GM21825 (cell line): ENCODE measurements around the gene RTN4RL2.

Experiments used
- ATAC-seq: cut with Tn5 transposase; IDR thresholded peaks from one replicate; pipeline ENCODE4 v1.9.1; 2021; ENCODE audit warnings: mild to moderate bottlenecking, moderate library complexity; ENCODE audit not compliant: unreplicated experiment

Gene RTN4RL2

GRCh38 chr11:57461841-57462489 is 1.6 kb downstream of the RTN4RL2 start:
- ATAC-seq = no peak

GRCh38 chr11:57462597-57462996 is 2.3 kb downstream of the RTN4RL2 start:
- ATAC-seq = no peak

GRCh38 chr11:57463671-57464538 is 3.6 kb downstream of the RTN4RL2 start:
- ATAC-seq = no peak

DNA sequence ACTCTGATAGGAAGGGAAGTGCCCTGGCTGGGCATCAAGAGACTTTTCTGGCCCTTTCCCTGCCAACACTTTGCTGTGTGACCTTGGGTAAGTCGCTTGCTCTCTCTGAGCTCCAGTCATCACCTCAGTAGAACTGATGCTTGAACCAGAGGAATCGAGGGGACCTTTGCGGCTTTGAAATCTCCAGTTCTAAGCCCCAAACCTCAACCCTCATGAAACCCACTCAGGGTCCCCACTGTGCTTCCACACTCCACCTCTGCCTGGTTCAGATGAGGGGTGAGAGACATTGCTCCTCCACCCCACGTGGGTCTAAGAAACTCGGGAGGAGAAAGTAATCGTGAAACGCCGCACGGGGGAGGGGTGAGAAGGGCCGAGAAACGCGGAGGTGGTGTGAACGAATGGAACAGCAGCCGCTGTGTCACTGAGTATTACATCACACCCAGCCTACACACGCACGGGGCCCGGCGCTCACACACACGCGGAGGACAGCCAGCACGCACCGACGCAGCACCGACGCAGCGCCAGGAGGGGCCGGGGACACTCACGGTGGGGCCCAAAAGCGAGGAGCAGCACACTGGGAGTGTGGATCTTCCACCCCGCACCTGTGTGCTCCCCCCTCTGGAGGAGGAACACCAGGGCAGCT is 4.3 kb downstream of the RTN4RL2 start:
- ATAC-seq = no peak

- ATAC-seq = no peak
These were observed 6.4 kb downstream of the RTN4RL2 start for GRCh38 chr11:57466680-57467079.

DNA sequence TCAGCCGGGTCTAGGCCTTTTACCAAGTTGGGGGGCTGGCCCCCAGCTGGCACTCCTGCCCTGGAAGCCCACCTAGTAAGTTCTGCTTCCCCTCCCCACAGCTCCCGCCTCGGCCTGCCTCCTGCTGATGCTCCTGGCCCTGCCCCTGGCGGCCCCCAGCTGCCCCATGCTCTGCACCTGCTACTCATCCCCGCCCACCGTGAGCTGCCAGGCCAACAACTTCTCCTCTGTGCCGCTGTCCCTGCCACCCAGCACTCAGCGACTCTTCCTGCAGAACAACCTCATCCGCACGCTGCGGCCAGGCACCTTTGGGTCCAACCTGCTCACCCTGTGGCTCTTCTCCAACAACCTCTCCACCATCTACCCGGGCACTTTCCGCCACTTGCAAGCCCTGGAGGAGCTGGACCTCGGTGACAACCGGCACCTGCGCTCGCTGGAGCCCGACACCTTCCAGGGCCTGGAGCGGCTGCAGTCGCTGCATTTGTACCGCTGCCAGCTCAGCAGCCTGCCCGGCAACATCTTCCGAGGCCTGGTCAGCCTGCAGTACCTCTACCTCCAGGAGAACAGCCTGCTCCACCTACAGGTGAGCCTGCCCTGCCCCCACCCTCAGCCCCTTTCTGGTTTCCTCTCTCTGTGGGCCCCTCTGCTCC is 7.3 kb downstream of the RTN4RL2 start:
- no peak for ATAC-seq

- no peak for ATAC-seq
These were observed 7.9 kb downstream of the RTN4RL2 start for GRCh38 chr11:57468276-57468675.

GRCh38 chr11:57469268-57469667 is 8.9 kb downstream of the RTN4RL2 start:
- no peak for ATAC-seq

DNA sequence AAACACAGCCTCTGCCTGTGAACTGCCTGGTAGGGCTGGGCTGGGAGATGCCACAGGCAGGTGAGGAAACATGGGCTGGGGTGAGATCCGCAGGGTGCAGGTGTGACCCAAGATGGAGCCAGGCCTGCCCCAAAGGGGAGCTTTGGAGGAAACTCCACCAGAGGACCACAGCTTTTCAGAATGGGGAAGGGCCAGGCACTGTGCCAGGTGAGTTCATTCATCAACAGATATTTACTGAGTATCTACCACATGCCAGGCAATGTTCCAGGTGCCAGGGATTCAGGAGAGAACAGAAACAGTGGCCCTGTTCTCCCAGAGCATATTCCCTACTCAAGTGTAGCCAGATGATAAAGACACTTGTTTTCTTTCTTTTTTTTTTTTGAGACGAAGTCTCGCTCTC is 11.2 kb downstream of the RTN4RL2 start:
- no peak for ATAC-seq

DNA sequence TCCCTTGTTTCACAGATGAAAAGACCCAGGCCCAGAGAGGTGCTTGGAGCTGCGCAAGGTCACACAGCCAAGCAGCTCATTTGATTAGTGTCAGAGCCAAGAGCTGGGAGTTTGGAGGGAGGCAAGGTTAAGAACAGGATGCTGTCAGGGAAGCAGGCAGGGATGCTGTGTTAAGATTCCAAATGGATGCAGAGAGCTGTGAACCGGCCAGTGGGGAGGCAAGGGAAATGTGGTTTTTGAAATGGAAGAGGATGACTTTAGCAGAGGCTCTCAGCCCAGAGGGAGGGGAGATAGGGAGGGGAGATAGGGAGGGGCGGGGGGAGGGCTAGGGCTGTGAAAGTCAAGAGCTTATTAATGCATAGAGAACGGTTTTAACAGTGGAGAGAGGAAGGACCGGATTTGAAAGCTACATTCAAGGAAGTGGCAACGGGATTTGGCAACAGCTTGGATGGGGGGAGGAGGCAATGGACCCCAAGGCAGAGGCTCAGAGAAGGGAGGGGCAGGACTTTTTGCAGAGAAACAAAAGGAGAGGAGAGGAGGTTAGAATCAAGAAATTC is 13.0 kb downstream of the RTN4RL2 start:
- no peak for ATAC-seq

DNA sequence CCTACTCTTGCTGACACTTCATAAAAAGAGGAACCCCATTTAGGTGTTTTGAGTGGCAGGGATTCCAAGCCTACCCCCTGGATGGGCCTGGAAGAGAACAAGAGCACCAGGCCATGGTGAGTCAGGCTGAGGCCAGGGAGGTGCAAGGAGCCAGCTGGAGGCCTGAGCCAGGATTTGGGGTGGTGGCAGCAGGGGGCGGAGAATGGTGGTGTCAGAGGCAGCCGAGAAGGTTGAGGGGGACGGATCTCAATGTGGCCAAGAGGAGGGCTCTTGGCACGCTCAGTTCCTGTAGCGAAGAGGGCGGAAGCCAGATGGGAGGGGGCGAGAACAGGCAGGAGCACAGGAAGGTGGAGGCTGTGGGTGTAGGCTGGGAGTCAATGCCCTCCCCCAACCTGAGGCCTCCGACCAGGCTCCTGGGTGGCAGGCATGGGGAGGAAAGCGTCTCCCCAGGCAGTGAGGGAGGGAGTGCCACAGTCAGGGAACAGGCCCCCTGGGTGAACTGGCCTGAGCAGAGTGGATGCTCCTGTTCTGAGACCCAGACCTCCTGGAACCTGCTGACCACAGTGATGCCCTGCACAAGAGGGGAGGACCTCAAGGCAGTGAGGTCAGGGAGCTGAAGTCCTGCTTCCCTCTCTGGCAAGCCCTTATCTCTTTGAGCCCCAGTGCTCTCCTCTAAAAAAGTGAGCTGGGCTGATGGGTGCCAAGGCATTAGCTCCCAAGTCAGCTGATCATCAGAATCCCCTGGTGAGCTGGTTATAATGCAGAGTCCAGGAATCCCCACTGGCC is 13.9 kb downstream of the RTN4RL2 start:
- ATAC-seq = no peak

GRCh38 chr11:57474803-57475115 is 14.4 kb downstream of the RTN4RL2 start:
- no peak for ATAC-seq

GRCh38 chr11:57475191-57475590 is 14.9 kb downstream of the RTN4RL2 start:
- ATAC-seq = no peak

DNA sequence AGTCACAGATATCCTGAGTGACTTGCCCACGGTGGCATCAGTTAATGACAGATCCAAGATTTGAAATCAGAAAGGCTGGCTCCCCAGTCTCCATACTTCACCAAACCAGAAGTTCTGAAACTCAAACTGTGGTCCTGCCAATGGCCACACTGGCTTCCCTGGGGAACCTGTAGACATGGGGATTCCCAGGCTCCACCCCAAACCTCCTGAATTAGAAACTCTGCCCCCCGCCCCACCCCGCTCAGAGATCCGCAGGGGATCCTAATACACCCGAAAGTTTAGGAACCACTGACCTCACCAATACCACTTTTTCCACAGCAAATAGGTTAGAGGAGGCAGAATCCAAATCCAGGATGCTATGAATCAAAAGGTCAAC is 15.3 kb downstream of the RTN4RL2 start:
- ATAC-seq = no peak

- no peak for ATAC-seq
These were observed 15.9 kb downstream of the RTN4RL2 start for GRCh38 chr11:57476047-57476756.

DNA sequence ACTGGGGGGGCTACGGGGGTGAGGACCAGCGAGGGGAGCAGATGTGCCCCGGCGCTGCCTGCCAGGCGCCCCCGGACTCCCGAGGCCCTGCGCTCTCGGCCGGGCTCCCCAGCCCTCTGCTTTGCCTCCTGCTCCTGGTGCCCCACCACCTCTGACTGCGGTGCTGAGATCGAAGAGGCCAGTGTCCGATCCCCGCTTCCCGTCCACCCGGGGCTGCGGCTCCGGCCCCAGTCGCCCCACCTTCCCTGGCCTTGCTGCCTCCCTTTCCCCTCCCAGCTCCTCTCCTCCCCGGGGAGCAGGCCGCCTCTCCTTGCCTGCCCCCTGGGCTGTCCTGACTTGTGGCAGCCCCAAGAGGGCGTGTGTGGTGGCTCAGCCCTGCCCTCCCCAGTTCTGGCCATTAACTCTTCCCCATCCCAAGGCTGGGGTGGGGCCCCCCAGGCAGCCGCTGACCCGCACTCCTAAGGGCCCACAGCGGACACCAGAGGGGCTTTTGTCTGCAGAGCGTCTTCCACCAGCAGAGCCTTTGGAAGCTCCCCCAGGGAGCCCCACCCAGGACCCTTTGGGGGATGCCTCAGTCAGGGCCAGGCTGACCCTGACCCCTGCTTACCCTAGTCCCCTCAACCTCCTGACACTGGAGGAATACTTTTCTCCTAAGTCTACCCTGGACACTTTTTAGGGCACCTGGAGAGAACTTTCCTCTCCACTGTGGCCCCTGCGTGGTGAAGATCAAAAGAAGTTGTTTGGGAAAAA is 16.6 kb downstream of the RTN4RL2 start:
- ATAC-seq = no peak

- ATAC-seq = no peak
These were observed 17.3 kb downstream of the RTN4RL2 start for GRCh38 chr11:57477507-57478189.

GRCh38 chr11:57479021-57479663 is 18.8 kb downstream of the RTN4RL2 start:
- ATAC-seq = no peak
